Inflammatory macrophage (primary cell): Measurements from ENCODE around the gene STK24.
A peak's percentile ranks its signal among the peaks of the same experiment; 100 is the strongest.

Experiments
- DNase-seq, 2 donors: peaks; one replicate each; pipeline ENCODE4 v3.0.0-alpha.2; 2020 to 2022

Gene STK24

DNA sequence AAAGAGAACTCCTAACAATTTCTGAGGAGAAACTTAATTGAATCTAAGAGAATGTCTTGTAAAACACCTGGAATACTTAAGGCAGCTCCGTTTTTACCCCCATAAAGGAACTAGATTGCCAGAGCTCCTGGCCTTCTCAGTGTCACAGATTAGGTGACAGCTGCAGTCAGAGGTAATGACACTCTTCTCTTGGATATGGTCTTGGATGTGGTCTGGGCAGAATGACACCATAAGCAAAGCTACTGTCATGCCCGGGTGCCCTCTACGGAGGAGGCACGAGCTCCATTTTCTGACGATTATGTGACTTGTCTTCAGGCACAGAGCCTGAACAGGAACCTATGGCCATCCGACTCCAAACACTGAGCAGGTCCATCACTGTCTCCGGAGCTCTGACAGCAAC, 46.7 kb downstream of the STK24 start:
- DNase-seq = no peak

DNA sequence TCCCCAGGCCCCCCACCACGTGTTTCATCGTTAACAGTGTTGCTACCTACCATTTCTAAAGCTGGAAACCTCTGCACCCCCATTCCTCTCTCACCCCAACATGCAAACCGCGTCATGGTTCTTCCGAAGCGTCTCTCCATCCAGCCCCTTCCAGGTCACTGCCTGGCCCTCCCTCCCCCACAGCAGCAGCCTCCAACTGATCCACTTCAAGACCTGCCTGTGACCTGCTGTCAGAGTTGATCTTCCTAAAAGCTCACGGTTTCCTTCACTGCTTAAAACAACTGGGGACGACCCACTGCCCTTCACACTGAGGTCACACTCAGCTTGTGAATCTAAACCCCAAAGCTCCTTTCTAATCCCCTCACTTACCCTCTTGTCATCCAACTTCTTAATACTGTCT, 47.7 kb downstream of the STK24 start:
- DNase-seq = no peak

DNA sequence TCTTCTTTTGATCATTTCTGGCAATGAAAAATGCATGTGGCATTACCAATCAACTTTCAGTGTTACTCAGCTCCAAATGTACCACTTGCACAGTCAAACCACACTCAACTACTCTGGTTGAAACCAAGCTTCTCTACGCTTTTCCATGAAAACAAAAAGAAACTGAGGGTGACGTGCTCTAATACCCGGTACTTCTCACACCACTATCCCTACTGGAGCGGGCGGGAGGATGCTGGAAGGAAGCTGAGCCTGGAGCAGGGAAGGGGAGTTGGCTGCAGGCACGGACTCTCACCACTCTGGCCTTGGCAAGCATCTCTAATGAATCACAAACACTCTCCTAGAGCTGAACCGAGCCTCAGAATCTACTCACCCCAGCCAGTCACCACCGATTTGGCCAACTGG, 48.2 kb downstream of the STK24 start:
- DNase-seq = no peak

DNA sequence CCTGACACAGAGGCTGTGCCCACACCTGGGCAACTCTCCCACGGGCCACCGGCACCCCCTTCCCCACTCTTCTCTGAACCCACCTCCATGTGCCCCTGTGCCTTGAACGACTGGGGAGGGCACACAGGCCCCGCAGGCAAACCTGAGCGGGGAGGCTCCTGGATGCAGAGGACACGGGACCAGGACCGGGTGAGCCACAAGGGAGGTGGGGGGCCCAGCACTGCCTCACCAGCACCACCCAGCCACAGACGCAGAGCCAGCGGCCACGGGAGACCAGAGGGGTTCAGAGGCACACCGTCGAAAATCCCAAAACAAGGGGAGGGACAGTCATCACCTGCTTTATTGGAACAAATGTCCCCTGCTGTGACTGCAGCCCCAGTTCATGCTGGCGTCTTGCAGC, 49.4 kb downstream of the STK24 start:
- DNase-seq = no peak

DNA sequence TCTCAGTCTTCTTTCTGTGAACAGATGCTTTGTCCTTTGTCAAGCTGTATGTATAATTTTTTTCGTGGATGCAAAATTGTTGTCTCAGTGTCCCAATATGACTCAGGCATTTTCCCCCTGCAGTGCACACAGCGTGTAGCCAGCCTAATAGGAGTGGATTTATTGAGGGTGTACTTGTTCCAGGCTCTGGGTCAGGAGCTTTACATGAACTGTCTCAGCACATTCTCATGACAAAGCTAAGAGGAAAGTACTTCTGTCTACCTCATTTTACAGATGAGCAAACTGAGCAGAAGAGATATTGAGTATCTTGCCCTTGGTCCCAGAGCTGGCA, 50.8 kb downstream of the STK24 start:
- DNase-seq = no peak

DNA sequence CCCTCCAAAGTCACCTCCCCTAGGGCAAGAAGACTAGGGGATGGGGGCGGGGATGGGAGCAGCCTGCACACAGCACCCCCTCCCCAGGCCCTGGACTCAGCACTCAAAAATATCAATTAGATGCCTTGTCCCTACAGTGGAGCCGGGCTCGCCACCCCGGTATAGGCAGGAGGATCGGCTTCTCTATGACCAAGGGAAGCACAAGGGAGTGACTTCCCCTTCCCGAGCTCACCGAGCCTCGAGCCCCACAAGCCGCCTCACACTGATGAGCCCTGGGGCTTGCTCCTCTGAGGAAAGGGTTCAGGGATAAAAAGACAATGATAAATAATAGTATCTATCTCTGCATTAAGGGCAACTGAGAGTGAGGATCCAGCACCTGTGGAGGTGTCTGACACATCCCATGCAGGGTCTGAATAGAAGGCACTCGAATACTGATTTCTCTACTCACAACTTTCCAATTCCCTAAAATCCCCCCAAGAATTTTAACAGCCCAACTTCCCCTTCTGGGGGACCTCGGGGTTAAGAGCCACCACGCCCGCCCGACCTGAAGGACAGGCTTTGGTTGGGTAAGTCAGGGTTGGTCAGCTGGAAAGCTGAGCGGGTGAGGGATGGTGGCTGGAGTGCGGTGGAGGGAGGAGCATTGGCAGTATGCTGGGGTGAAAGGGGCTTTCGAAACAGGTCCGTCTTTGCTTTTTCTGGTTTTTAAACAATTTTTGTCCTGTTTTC, 51.3 kb downstream of the STK24 start:
- peak; percentile 33 to 44 for DNase-seq

DNA sequence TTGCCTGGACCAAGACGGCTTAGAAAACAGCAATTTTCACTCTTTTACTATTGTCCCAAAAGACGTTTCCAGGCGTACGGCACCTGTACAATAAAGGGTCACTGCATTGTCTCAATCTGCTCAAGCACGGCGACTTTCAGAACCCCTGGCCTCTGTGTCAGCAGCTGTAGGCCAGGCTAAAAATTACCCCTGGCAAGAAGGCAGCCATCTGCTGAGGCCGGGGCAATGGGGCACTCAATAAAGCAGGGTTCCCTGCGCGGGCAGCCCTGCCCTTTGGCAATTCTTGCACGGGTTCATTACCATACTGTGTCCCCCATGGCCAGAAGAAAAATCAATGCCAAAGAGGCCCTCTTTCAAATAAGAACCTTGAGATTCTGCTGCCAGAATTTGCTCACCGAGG, 52.1 kb downstream of the STK24 start:
- DNase-seq = no peak

DNA sequence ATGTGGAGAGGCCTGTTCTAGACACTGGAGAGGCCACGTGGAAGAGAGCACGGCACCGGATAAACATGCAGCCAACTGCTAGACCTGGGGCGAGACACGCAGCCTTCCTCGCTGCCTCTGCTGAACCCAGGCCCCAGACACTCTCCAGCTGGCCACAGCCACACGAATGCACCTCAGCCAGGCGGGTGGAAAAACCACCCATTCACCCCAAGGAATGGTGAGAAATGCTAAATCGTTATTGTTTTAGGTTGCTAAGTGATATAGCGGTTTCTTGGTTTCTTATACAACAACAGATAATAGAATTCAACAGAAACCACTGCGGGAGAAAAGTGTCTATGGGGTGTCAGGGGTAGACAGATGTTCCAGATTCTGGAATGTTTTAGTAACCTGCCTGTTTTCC, 52.5 kb downstream of the STK24 start:
- no peak for DNase-seq

DNA sequence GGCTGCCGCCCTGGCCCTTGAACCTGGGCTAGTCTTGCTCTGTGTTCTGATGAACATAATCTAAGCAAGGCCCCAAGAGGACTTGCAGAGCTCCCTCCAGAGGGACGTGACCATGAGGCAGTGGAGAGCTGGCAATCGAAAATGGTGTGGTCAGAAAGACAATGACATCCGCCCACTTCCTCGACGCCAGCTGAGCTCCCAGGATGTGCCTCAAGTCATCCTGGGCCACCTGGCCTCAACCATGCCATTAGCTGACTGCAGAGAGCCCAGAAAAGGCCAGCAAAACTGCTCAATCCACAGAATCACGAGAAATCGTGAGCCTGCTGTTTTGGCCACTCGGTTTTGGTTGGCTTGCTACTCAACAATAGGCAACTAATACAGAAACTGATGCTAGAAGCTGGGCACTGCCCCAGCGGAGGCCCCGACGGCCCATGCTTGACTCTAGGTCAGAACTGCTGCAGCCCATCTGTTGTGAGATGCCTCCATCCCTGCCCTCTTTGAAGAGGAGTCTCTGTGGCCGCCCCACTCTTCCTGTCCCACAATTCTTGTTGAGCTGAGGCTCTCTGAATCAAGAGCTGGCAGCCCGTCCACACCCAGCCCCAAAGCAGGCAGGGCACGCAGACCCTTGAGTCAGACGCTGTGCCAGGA, 53.3 kb downstream of the STK24 start:
- DNase-seq = no peak

DNA sequence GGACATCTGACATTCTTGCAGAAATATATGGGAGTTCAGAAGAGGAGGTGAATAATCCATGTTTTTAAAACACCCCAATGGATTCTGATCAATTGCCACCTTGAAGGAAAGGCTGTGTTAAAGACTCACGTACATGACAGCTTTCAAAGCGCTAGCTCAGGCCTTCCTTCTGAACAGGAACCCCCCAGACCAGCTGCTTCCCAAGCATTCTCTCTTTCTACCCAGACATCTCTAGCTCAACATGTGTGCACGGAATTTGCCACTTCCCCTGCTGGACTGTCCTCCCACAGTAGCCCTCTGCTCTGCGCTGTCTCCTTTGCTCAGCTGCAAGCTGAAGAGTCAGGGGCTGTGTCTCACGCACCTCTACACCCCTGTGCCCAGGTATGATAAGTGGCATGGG, 54.5 kb downstream of the STK24 start:
- DNase-seq = peak in 1 of 2 donors; percentile 30

DNA sequence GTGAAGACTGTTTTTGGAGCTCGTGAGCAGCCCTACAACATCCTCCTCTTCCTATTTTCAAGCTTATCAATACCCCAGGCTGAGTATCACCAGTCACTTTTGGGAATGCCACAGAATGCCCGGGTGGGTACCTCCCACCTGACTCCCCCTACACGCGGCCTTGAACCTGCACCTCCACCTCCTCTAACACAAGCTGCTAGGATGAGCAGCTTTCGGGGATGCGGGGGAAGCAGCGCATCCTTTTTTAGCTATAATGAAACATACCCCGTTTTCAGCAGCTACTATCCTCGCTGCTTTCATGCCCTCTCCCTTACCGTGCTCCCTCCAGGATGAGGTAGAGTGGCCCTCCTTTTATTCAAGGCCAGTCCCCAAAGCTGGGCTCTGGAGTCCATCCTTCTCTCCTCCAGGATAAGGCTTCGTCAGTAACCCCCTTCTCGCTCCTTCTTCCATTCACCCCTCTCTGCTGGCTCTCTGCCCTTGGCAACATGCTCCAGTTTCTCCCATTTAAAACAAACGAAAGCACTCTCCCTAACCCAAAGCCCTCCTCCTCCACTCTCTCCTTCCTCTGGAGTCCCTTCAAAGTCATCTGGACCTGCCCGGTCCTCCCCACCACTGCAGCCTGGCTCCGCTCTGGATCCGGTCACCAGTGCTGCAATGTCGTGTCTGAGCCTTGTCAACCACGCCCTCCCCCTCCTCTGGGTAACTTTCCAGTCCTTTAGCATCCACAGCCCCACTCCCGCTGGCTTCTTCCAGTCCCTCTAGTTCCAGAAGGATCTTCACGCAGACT, 55.3 kb downstream of the STK24 start:
- no peak for DNase-seq

DNA sequence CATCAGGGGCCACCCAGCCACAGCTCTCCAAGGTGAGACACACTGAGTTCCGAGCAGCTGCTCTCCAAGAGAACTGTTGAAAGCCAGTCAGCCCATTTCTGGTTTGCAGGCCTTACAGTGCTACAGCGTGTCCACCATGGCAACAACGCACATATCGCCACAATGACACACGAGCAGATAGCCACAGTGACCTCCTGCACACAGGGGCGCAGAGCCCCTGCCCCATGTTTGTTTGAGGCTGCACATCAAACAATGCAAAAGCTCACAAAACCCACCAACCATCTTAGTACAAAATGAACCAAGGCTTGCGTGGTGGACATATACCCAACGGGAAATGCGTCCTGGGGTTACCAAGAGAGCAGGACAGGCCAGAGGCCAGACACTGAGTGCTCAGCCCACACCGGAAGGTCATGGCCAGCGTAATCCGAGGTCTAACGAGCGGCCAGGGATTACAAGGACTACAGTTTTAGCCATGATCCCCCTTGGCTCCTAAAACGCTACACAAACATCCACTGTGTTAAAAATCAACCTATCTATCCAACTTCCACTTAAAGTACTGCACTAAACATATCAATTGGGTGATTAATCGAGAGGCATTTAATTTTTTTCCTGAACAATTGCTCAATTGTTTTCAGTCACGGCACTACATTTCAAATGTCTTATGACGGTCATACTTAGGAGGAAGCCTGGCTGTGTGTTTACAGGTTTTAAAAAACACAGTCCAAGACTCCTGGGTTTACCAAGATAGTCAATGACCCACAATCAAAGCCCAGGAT, 56.0 kb downstream of the STK24 start:
- DNase-seq = no peak

DNA sequence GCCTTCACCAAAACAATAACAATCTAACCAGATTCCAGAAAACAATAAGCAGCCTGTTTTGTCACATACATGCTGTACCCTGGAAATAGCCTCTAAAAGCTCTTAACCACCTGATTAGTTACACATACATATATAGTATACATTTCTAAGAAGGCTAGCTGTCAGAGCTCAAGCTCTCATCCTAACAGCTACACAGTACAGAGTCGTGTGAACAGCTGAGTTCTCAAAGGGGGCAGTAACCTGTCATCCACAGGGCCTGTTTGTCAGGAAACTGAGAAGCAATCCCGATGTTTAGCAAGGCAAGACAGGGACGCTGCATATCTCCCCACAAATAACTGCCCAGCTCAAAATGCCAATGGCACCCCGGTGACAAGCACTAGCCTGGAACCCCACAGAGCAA, 56.9 kb downstream of the STK24 start:
- no peak for DNase-seq

DNA sequence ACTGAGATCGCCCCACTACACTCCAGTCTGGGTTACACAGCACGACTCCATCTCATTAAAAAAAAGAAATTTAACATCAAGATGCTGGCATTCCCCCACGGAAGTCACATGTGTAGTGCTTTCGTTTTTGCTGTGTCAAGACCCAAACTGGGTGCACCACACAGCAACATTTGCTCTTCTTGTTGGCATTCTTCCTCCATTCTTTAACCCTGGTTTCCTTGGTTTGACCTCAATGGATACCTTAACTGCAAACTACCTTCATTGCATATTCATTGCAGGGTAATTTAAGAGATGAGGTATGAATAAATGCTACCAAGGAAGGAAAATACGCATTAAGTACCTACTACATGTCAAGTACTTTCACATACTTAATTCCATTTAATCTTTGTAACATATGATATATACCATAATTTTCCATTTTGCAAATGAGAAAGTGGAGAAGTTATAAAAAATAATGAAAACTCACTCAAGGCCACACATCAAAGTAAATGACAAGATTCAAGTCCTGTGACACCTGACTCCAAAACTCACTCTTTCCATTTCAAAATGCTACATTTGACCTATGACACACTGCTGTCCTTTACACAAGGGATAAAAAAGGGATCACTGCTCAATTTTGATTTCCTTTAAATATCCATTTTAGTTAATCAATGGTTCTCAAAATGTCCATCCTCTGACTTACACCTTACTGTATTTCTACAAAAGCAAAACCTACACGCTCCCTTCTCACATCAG, 59.2 kb downstream of the STK24 start:
- no peak for DNase-seq

DNA sequence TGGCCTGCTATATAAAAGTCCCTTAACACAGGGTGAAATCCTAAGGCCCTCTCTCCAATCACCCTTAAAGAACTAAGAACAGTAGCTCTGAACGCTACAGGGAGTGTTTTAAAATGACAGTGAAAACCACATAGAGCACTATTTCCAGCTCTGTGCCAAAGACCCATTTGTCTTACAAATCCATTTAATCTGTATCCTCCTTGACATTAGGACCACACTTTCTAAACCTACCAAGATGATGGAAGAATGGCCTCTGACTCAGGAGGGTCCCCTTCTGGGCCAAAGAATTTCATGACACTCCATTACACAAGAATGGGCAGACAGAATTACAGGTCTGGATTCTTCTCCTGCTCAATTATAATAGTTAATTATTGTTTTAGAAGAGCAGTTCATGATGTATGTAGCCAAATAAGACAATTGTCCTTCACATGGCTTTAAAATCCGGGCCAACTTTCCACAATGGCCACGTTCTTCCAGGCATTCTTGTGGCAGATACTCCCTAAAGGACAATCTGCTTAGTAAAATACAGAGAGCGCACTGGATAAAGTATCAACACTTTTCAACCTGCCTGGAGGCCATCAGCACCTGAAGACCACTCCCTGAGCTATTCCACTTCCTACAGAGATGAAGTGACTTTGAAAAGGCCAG, 61.0 kb downstream of the STK24 start:
- no peak for DNase-seq

DNA sequence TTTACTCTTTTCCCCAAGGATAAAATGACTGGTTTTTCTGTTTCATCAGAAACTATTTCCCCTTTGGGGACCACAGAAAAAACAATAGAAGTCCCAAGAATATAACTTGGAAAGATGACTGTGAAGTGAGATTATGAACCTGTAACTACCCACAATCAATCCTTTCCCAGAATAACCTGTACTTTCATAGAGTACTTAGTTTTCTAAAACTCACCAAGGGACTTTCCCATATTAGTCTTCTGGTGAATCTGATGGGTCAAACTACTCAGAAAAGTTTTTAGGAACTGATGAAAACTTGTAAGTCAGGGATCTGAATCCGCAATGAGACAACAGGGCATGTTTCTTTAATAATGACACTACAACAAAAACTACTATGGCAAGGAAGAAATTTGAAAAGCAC, 62.6 kb downstream of the STK24 start:
- DNase-seq = no peak

DNA sequence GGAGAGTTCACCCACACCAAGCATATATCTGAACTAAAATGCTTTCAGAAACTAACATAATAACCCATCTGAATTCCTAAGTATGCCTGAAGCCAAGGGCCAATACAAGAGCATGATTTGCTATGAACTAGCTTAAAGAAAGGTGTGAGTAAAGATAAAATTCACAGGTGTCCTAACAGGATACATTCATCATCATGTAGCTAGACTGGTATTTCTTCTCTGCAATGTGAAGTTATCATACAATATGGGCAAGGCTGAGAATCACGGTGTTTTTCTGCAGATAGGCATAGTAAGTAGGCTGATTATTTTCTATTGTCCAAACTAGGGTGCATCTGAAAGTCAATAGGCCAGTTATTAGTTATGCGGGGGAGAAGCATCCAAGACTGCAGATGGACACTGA, 63.1 kb downstream of the STK24 start:
- DNase-seq = no peak

DNA sequence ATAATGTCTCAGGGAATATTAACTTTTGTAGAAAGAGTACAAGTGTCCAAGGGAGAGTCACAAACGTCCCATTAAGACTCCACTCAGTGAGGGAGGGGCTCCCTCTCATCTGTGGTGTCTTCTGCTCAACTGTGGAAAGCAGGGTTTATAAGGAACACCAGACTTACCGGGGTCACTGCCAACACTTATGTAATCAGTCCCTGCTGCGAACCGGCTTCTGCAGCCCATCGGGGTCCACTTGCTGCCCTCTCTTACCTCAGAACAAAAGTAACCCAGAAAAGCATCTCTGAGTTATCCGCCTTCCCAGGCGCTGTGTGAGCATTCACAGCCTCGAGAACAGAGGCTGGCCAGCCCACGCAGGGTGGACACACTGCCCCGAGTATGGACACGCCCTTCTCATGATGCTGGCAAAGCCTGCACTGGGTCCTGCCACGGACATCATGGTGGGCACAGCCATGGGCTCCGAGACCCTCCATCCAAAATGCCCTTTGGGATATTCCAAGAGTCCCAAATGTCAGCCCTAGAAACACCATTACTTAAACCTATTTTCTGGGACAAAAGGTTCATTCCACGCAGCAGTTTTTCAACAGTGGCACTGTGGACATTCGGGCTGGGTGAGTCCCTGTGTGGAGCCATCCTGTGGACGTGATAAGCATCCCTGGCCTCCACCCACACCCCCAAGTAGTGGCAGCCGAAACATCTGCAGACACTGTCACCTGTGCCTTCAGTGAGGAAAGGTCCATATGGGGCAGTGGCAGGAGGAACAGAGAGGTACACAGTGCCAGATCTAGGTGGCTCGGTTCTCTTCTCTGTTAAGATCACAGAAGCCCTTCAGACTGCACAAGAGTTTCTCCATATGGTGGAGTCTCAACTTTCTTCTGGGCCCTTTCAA, 63.9 kb downstream of the STK24 start:
- no peak for DNase-seq

DNA sequence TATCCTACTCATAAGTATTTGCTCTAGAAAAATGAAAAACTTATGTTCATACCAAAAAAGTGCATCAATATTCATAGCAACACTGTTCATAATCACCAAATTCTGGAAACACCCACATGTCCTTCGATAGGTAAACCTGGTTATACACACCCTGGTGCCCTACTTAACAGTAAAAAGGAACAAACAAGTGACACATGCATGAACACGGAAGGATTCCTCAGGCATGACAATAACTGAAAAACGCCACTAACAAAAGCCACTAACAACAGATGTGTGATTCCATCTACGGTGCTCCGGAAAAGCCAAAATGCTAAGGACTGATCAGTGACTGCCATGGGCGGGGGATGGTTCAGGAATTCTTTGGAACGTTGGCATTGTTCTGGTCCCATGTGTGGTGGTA, 65.5 kb downstream of the STK24 start:
- DNase-seq = no peak

DNA sequence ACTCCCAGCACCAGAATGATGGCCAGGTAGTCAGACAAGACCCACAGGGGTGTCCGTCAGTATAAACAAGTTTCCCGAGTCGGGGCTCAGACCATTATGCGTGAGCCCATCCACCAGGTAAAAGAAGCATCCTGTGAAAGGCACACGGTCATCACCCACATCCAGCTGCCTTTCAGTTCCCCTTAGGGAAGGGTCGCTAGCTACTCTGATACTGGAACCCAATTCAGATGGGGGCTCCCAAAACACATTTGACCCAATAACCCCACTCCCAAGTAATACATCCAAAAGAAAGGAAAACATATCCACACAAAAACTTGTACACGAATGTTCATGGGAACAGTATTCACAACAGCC, 66.8 kb downstream of the STK24 start:
- DNase-seq = no peak
